ENCODE measurements around the gene SLC27A4.

Gene SLC27A4

GRCh38 chr9:128383007-128383753 is 42.9 kb downstream of the SLC27A4 start:
- intact Hi-C loops (cut with micrococcal nuclease), result no loop called here
- Mint-ChIP-seq H3K4me3 (no peak overlapping the region), H3K27me3 (no peaks in the 10 kb centered on the region), H3K4me1 (ENCODE audit: low read depth) (no peaks in the 10 kb centered on the region), H3K27ac (no peak overlapping the region), H3K9me3 (no peaks in the 10 kb centered on the region), H3K36me3 (ENCODE audit: low read depth) (peaks cover 98% of the 10 kb centered on the region)

GRCh38 chr9:128383791-128384190 is 43.5 kb downstream of the SLC27A4 start:
- Mint-ChIP-seq H3K36me3 (ENCODE audit: low read depth) (peaks cover 98% of the 10 kb centered on the region), H3K4me3 (no peak overlapping the region), H3K4me1 (ENCODE audit: low read depth) (no peaks in the 10 kb centered on the region), H3K27me3 (no peaks in the 10 kb centered on the region), H3K9me3 (no peaks in the 10 kb centered on the region), H3K27ac (no peak overlapping the region)
- intact Hi-C loops (cut with micrococcal nuclease), result no loop called here

- Mint-ChIP-seq H3K9me3 (no peaks in the 10 kb centered on the region), H3K27ac (no peak overlapping the region), H3K36me3 (ENCODE audit: low read depth) (peaks cover 98% of the 10 kb centered on the region), H3K4me1 (ENCODE audit: low read depth) (no peaks in the 10 kb centered on the region), H3K4me3 (no peak overlapping the region), H3K27me3 (no peaks in the 10 kb centered on the region)
- intact Hi-C loops (cut with micrococcal nuclease), result no loop called here
Measured at GRCh38 chr9:128384801-128385495, 44.6 kb downstream of the SLC27A4 start.

GRCh38 chr9:128385496-128386460 is 45.5 kb downstream of the SLC27A4 start:
- Mint-ChIP-seq H3K4me3 (no peak overlapping the region), H3K4me1 (ENCODE audit: low read depth) (no peaks in the 10 kb centered on the region), H3K27ac (no peak overlapping the region), H3K36me3 (ENCODE audit: low read depth) (peaks cover 98% of the 10 kb centered on the region), H3K9me3 (no peaks in the 10 kb centered on the region), H3K27me3 (no peaks in the 10 kb centered on the region)
- intact Hi-C loops (cut with micrococcal nuclease), result no loop called here

GRCh38 chr9:128388150-128388549 is 47.8 kb downstream of the SLC27A4 start:
- Mint-ChIP-seq H3K36me3 (ENCODE audit: low read depth) (peaks cover 98% of the 10 kb centered on the region), H3K4me1 (ENCODE audit: low read depth) (no peaks in the 10 kb centered on the region), H3K27ac (no peak overlapping the region), H3K4me3 (no peak overlapping the region), H3K27me3 (no peaks in the 10 kb centered on the region), H3K9me3 (no peaks in the 10 kb centered on the region)
- intact Hi-C loops (cut with micrococcal nuclease), result no loop called here

- H3K36me3 Mint-ChIP-seq (ENCODE audit: low read depth), result peaks cover 93% of the 10 kb centered on the region
- peaks cover 3% of the 10 kb centered on the region for H3K27me3 Mint-ChIP-seq
- H3K27ac Mint-ChIP-seq, result no peak overlapping the region
- H3K4me1 Mint-ChIP-seq (ENCODE audit: low read depth), result no peaks in the 10 kb centered on the region
- intact Hi-C loops (cut with micrococcal nuclease), result no loop called here
- no peak overlapping the region for H3K4me3 Mint-ChIP-seq
- no peaks in the 10 kb centered on the region for H3K9me3 Mint-ChIP-seq
Measured at GRCh38 chr9:128389395-128390149, 49.2 kb downstream of the SLC27A4 start.

GRCh38 chr9:128390150-128390812 is 50.0 kb downstream of the SLC27A4 start:
- H3K4me3 Mint-ChIP-seq, result no peak overlapping the region
- H3K27me3 Mint-ChIP-seq, result peaks cover 3% of the 10 kb centered on the region
- H3K9me3 Mint-ChIP-seq, result no peaks in the 10 kb centered on the region
- H3K36me3 Mint-ChIP-seq (ENCODE audit: low read depth), result peaks cover 86% of the 10 kb centered on the region
- no peak overlapping the region for H3K27ac Mint-ChIP-seq
- intact Hi-C loops (cut with micrococcal nuclease), result no loop called here
- H3K4me1 Mint-ChIP-seq (ENCODE audit: low read depth), result no peaks in the 10 kb centered on the region

DNA sequence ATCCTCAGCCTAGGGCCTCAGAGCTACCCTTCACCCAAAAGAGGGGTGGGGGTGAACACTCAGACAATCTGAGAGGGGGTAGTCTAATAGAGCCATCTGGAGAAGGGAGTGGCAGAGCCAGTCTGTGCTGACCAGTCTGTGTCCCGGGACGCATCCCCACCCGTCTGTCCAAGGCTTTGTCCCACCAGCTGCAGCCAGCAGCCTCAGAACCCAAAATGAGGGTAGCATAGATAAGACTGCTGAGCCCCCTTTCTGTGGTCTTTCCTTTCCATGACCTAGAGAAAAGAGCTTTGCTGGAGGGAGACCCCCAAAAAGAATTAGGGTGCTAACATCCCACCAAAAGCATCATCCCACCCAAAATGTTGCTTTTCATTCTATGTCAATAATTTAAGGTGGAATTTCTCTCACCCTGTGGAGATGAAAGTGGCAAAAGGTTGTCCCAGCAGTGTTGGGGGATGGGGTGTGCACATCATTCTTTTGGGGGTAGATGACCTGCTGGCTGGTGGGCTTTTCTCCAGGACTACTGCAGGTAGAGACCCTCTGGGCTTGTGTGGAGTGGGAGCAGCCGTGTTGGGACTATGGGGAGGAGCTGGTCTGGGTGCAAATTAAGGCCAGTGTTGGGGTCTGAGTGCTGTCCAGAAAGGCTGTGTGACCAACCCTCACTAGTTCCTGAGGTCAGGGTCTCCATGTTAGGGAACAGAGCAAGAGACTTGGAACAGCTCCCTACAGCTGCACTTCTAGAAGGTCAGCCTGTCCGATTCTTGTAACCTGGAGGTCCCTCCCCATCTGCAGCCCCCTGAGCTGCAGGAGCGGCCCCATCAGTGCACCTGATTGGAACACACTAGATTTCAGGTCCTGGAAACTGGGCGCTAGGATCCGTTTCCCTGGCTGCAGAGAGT is 50.7 kb downstream of the SLC27A4 start:
- intact Hi-C loops (cut with micrococcal nuclease), result no loop called here
- H3K4me1 Mint-ChIP-seq (ENCODE audit: low read depth), result no peaks in the 10 kb centered on the region
- no peak overlapping the region for H3K27ac Mint-ChIP-seq
- H3K36me3 Mint-ChIP-seq (ENCODE audit: low read depth), result peaks cover 78% of the 10 kb centered on the region
- no peak overlapping the region for H3K4me3 Mint-ChIP-seq
- H3K9me3 Mint-ChIP-seq, result no peaks in the 10 kb centered on the region
- H3K27me3 Mint-ChIP-seq, result peaks cover 3% of the 10 kb centered on the region

GRCh38 chr9:128391956-128392301 is 51.6 kb downstream of the SLC27A4 start:
- H3K27ac Mint-ChIP-seq, result no peak overlapping the region
- peaks cover 70% of the 10 kb centered on the region for H3K36me3 Mint-ChIP-seq (ENCODE audit: low read depth)

GRCh38 chr9:128392302-128393144 is 52.2 kb downstream of the SLC27A4 start:
- no peaks in the 10 kb centered on the region for H3K9me3 Mint-ChIP-seq
- no peak overlapping the region for H3K4me3 Mint-ChIP-seq
- intact Hi-C loops (cut with micrococcal nuclease), result no loop called here
- peaks cover 64% of the 10 kb centered on the region for H3K36me3 Mint-ChIP-seq (ENCODE audit: low read depth)
- peaks cover 11% of the 10 kb centered on the region for H3K4me1 Mint-ChIP-seq (ENCODE audit: low read depth)
- H3K27me3 Mint-ChIP-seq, result peaks cover 6% of the 10 kb centered on the region
- H3K27ac Mint-ChIP-seq, result no peak overlapping the region

More at GRCh38 chr9:128391956-128392301, 51.6 kb downstream of the SLC27A4 start:
- Mint-ChIP-seq H3K27me3 (peaks cover 3% of the 10 kb centered on the region), H3K9me3 (no peaks in the 10 kb centered on the region), H3K4me1 (ENCODE audit: low read depth) (peaks cover 5% of the 10 kb centered on the region), H3K4me3 (no peak overlapping the region)
- intact Hi-C loops (cut with micrococcal nuclease), result no loop called here

DNA sequence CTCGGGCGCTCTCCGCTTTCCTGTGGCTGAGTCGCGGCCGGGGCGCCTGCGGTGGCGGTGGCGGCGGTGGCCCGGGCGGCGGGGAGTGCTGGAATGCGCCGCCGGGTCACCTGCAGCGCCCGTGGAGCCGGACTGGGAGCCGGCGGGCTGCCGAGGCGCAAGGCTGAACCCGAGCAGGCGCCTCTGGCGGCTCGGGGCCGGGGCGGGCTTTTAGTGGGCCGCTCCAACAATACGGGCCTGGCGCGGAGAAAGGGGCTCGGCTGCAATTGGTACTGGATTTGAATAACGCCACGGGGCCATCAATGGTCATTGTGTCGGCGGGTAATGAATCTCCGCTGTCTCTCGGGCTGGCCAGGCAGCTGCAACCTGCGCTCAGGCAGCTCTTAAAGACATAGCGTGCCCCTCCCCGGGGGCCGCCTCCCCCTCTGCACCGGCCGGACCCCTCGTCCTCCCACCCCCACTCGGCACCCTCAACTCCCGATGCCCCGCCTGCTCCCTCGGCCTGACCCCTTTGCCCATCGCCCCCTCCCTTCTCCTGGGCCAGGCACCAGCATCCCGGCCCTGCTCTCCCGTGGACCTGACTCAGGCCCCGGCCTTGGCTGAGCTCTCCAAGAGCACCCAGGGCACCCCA is 52.9 kb downstream of the SLC27A4 start:
- H3K9me3 Mint-ChIP-seq, result no peaks in the 10 kb centered on the region
- peaks cover 14% of the 10 kb centered on the region for H3K27me3 Mint-ChIP-seq
- no peak overlapping the region for H3K27ac Mint-ChIP-seq
- H3K36me3 Mint-ChIP-seq (ENCODE audit: low read depth), result peaks cover 56% of the 10 kb centered on the region
- H3K4me3 Mint-ChIP-seq, result no peak overlapping the region
- intact Hi-C loops (cut with micrococcal nuclease), result no loop called here
- H3K4me1 Mint-ChIP-seq (ENCODE audit: low read depth), result peaks cover 16% of the 10 kb centered on the region

All from dendritic cell treated with granulocyte-macrophage colony-stimulating factor and Interleukin-4, amounts not matched to agents 40 ng/mL and 50 ng/mL, for 4 days (primary cell).